GM18858 (cell line): ENCODE data around the gene CCDC117.

Source experiments
- ATAC-seq: cut with Tn5 transposase; IDR thresholded peaks from one replicate; pipeline ENCODE4 v1.9.1; 2021; ENCODE audit not compliant: unreplicated experiment

CCDC117 gene

DNA sequence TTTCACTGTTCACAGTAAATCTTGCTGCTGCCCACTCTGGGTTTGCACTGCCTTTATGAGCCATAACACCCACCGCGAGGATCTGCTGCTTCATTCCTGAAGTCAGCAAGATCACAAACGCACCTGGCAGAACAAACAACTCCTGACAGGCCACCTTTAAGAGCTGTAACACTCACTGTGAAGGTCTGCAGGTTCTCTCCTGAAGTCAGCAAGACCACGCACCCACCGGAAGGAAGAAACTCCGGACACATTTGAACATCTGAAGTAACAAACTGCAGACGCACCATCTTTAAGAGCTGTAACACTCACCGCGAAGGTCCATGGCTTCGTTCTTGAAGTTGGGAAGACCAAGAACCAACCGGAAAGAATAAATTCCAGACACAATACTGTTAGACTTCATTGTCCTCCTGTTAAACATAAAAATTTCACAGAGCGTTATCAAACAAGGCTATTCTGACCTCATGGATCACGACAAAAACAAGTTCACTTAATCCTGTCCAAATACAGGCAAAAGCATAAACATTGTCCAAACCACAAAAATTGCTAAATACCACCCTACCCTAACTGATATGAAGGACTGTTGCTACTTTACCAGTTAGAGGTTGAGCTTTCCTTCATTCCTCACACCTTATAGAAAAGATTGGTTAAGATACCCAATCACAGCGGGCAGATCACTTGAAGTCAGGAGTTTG is 3.0 kb upstream of the CCDC117 start:
- no peak for ATAC-seq

GRCh38 chr22:28771195-28771791 is 1.2 kb upstream of the CCDC117 start:
- ATAC-seq, result no peak

DNA sequence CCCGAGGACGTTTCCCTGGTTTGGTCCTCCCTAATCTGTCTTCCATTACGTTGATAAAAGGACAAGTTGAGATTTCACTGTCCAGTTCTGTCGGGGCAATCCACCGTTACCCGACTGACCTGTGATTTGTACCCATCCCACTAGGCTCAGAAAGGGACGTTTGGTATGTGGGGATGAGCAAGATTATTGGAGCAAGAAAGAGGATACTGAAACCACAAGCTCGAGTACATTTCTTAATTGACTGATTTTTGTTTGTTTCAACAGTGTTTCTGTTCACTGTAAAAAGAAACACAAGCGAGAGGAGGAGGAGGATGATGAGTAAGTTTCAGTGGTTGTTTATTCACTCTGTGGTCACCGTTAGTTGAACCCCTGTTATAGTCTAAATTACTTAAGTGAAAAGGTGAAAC is 969 bp downstream of the CCDC117 start:
- ATAC-seq, result no peak

DNA sequence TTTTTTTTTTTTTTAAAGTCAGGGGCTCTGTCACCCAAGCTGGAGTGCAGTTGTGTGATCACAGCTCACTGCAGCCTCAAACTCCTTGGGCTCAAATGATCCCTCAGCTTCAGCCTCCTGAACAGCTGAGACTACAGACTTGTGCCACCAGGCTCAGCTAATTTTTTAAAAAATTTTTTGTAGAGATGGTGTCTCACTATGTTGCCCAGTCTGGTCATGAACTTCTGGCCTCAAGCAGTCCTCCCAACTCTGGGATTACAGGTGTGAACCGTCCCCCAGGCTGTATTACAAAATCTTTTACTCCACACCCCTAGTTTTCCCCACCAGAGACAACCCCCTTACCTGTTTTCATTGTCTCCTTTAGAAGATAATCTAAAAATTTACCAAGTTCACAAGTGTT is 1.9 kb downstream of the CCDC117 start:
- ATAC-seq, result no peak

- ATAC-seq, result no peak
Observed at GRCh38 chr22:28779833-28780232, 7.3 kb downstream of the CCDC117 start.

DNA sequence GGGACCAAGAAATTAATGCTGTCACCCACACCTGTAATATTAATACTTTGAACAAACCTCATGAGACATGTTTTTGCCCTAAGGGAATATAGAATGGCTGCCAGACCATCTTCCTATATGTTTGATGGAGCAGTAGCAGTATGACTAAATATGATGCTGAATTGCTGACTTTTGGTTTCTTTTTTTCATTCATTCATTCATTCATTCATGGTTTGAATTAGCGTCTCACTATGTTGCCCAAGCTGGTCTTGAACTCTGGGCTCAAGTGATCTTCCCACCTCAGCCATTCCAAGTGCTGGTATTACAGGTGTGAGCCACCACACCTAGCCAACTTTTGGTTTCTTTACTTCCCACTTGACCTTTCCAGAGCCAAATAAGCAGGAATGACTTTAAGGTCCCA is 7.8 kb downstream of the CCDC117 start:
- ATAC-seq, result no peak

DNA sequence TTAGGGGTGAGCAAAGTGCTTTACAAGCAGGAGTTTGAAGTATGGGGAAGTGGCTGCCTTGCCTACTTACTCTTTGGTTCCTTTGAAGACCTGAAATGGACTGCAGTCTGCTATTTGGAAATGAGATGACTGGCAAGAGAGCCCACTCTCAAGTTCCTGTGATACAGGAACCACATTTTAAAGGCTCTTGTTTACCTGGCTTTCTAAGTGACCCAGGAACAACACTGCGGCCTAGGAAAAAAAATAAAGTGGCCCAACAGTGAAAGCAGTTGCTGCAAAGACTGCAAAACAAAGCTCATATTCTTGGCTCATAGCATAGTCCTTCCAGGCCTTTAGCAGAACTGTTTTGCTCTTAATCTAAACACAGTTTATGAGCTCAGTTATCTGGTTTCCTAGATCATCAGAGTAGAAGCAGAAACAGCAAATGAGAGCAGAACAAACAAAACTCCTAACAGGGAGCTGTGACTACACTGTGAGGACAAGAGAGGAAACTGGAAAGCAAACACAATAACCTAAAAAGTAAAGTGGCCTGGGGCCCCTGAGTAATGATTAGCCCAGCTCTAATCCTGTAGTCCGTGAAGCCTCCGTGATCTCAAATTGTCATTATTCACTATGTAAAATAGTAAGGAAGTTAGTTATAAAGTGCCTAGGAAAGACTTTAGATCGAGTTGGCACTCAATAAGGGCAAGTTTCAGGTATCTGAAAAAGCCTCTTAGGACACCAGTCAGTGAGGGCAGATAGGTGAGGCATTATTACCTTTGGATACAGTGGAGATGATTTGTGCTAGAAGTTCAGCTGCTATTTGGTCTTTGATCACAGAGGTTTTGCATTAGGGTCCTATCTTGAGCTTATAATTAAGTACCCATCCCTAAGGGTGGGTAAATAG is 11.5 kb downstream of the CCDC117 start:
- ATAC-seq, result no peak

DNA sequence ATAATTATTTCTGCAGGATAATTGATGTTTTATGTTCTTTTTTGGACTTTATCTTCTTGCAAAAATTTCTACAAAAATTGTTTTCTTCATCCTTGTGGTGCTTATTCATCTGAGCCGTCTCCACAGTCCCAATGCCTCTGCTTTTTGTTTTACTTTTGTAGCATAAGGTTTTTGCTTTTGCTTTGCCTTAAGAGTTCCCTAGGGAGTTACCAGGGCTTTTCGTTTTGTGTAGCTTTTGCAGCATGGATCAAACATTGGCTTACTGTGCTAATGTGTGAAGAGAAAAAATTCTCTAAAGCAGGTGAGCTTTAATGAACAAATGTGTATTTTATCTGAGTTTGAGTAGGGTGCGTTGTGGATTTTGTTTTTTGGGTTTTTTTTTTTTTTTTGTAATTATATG is 16.1 kb downstream of the CCDC117 start:
- no peak for ATAC-seq

- ATAC-seq, result no peak
Observed at GRCh38 chr22:28791124-28791523, 18.6 kb downstream of the CCDC117 start.

- no peak for ATAC-seq
Observed at GRCh38 chr22:28791841-28792490, 19.5 kb downstream of the CCDC117 start.

DNA sequence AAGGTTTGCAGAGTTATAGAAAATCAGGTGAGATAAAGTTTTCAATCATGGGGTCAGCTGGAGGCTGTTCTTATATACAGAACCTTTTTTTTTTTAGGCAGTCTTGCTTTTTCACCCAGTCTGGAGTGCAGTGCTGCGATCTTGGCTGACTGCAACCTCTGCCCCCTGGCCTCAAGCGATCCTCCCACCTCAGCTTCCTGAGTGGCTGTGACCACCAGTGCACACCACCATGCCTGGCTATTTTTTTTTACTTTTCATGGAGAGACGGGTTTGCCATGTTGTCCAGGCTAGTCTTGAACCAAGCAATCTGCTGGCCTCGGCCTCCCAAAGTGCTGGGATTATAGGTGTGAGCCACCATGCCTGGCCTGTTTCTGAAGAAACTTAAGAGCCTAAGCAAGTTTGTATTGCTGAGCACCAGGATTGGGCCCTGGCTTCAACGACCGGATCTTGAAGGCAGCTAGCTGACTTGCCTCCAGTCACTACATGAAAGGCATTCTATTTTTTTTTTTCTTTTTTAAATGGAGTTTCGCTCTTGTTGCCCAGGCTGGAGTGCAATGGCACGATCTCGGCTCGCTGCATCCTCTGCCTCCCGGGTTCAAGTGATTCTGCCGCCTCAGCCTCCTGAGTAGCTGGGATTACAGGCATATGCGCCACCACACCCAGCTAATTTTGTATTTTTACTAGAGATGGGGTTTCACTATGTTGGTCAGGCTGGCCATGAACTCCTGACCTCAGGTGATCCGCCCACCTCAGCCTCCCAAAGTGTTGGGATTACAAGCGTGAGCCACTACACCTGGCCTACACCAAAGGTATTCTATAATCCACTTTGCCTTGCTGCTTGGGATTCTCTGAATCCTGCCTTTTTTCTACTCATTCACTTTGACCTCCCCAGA is 20.2 kb downstream of the CCDC117 start:
- ATAC-seq, result no peak

DNA sequence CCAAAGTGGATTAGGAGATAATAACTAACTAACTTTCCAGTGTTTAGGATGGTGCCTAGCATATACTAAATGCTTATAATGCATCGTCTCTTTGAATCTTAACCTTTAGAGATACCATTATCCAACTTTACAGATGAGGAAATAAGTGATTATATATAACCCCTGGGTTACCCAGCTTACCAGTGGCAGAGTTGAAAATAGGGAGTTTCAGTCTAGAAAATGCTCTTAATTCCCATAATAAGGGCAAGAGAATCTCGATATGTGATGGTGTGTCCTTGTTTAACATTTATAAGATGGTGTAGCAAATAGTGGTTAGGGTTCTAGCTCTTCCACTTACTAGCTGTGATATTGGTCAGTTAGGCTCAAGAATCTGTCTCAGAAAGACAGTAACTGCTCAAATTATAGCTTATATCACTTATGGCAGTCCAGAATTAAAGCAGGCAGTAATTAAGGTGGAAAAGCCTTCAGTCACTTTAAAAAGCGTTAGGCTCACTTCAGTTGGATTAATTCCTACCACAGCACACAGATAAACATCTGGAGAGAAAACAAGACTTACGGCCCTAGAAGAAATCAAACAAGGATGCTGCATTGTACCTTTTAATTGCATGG is 21.6 kb downstream of the CCDC117 start:
- ATAC-seq, result no peak

DNA sequence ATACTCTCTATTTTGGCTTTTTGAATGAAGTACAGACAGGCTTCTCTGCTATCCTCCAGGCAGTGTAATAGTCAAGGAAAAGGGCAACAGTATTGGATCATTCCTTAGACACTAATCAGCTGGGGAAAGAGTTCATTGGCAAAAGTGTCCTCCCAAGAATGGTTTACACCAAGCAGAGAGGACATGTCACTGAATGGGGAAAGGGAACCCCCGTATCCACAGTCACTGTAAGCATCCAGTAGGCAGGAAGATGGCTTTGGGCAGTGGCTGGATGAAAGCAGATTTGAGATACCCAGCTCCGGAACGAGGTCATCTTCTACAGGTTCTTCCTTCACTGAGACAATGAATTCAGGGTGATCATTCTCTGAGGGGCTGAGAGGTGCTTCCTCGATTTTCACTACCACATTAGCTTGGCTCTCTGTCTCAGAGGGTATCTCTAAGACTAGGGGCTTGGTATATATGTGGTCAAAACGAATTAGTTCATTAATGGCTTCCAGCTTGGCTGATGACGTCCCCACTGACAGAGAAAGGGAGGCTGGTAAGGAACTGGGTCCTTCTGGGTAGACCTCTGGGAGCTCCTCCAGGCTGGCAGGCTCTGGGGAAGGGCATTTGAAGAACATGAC is 22.7 kb downstream of the CCDC117 start:
- ATAC-seq, result no peak

DNA sequence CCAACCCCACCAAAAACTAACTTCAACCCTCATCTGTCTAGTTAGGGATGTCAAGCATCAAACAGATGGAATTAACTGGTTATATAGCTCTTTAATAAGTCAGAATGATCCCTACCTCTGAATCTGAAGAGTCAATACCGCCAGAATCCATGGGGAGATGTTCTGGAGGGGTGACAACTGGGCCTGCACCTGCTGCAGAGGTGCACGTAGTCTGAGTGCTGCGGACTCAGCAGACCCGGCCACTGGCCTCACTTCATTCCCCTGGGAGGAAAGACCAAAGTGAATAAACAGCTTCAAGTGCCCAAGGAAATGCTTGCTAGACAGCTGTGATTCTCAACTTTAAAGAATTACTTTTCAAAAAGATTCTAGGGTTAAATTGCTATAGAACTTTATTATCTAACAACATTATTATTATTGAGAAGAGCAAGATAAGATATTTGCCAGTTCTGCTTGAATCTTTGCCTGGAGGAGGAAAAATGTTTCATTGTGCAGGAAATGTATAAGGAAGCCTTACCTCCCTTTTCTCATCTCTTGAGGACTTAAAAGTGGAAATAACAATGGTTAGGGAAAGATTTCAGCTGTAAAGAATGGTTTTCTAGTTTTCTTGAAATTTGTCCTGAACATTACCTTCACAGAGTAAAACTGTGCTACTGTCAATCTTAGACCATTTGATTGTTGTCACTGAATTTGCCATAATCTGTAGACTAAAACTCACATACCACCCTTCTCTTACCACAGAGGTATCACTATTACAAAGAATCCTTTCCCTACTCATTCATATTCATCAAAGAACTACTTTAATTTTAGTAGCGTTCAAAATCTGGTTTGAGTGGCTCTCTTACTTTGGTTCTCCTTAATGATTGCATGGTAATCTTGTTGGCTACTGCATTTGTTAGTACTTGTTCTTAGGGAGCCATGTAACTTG is 23.7 kb downstream of the CCDC117 start:
- ATAC-seq, result no peak

- no peak for ATAC-seq
Observed at GRCh38 chr22:28798810-28799605, 26.5 kb downstream of the CCDC117 start.

DNA sequence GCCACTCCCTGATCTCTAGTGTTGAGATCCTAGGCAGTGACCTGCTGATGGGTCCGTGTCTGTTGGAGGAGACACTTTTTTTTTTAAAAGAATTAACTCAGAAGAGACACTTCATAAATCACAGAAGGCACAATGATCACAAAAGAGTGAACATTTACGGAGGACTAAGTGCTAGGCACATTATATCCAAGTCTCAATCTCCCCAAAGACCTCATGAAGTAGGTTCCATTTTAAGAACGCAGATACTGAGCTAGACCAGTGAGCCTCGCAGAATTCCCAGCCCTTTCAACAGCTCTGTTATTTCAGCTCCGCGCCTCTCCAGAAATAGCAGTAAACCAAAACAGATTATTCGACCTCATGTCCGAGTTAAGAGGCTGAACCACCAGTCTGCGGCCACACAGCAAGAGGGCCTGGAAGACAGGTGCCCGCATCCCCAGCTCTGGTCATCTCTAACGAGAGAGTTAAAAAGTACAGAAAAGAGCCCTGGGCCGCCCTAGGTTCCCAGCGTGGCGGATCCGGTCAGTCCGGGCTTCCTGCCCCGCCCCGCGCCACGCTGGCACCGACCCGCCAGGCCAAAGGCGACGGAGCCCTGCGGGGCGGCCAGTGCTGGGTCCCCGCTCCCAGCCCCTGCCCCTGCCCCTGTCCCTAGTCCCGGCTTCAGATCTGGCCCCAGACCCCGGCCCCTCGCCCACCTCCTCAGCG is 27.3 kb downstream of the CCDC117 start:
- ATAC-seq, result no peak
